Heart left ventricle (tissue), 16 donors: Measurements from ENCODE around the gene NIM1K. TPM values are rescaled to one million over a fixed set of nuclear protein-coding genes. Genes with fewer than 3 reads are reported as not detected.

Experiments used
- ATAC-seq, 4 donors: fragments of 200-7000 bp; cut with Tn5 transposase; one replicate each; pipeline ENCODE4 v1.9.1; 2020 to 2022; ENCODE audit warnings: moderate library complexity in 4 of 4, mild to moderate bottlenecking in 3 of 4, moderate number of reproducible peaks in 1 of 4
- DNase-seq, 5 donors: peaks; one replicate each; pipeline ENCODE4 v3.0.0-alpha.2; 2020
- H3K27ac ChIP-seq, 12 donors: fragments of 200-600 bp; sonication (generic) in 4 of 12; one replicate each; pipeline versions ENCODE4 v1.5.0 to v1.8.0; 2016 to 2022; ENCODE audit warnings: mild to moderate bottlenecking in 2 of 12
- H3K27me3 ChIP-seq, 9 donors: fragments of 200-600 bp; sonication (generic) in 2 of 9; one replicate each; pipeline versions ENCODE4 v1.5.1 to v1.8.0; 2016 to 2022; ENCODE audit warnings: mild to moderate bottlenecking in 3 of 9
- H3K36me3 ChIP-seq, 9 donors: fragments of 200-600 bp; sonication (generic) in 2 of 9; one replicate each; pipeline versions ENCODE4 v1.5.0 to v1.8.0; 2018 to 2022; ENCODE audit warnings: mild to moderate bottlenecking in 2 of 9
- H3K4me1 ChIP-seq, 12 donors: fragments of 200-600 bp; sonication (generic) in 4 of 12; one replicate each; pipeline versions ENCODE4 v1.5.0 to v1.8.0; 2016 to 2022; ENCODE audit warnings: mild to moderate bottlenecking in 3 of 12
- H3K4me3 ChIP-seq, 12 donors: fragments of 200-600 bp; sonication (generic) in 4 of 12; one replicate each; pipeline versions ENCODE4 v1.5.0 to v1.8.0; 2017 to 2022; ENCODE audit warnings: mild to moderate bottlenecking in 9 of 12, moderate library complexity in 4 of 12
- H3K9me3 ChIP-seq, 12 donors: fragments of 200-600 bp; sonication (generic) in 4 of 12; one replicate each; pipeline versions ENCODE4 v1.5.0 to v1.8.0; 2016 to 2022; ENCODE audit warnings: mild to moderate bottlenecking in 1 of 12
- CTCF ChIP-seq, 12 donors: fragments of 200-600 bp; sonication (generic) in 4 of 12; IDR thresholded peaks; one replicate each; pipeline versions ENCODE4 v1.5.0 to v1.8.0; 2018 to 2022; ENCODE audit warnings: antibody characterized with exemption in 12 of 12, mild to moderate bottlenecking in 5 of 12
- POLR2A ChIP-seq, 2 donors: fragments of 450-650 bp; IDR thresholded peaks; one replicate each; pipeline ENCODE4 v1.6.1; 2017; ENCODE audit warnings: antibody characterized with exemption in 2 of 2, mild to moderate bottlenecking in 2 of 2, moderate library complexity in 2 of 2
- WGBS, 4 donors: extraction: QIAGEN DNeasy Blood & Tissue Kit in 2 of 4; methylation state at CpG; one replicate each; pipeline versions ENCODE4 v1.1.5 to v1.1.7; 2013 to 2018; 5-methylcytosine and 5-hydroxymethylcytosine counted together
- intact Hi-C, 10 donors: fragments of 100-400 bp; cut with DNase I; formaldehyde crosslinking; loops; one replicate each; pipeline versions ENCODE4 v1.11.1 to v1.14.2; 2022
- polyA plus RNA-seq, 2 donors: library from polyadenylated mRNA; stranded (reverse); fragments of 200-250 nt; gene quantifications; one replicate each; pipeline ENCODE4 v1.2.3, GENCODE V29; 2013
- total RNA-seq, 9 donors: library from RNA; depleted of rRNA in 2 of 9; stranded (reverse); fragments of >200 nt in 2 of 9; fragmentation: NEBNext Ultra II Directional in 3 of 9; extraction: Animal tissue kit (Norgen Biotek cat#: 25700) in 3 of 9; gene quantifications; one replicate each; pipeline versions ENCODE4 v1.1.0 to v1.2.4, GENCODE V29; 2016 to 2023
- donor health status: ischemic (EF 13 %, LVEDD 7.1; RV severe dilation, severe dysfunction).
- donor health status: healthy with polysubstance abuse.
- donor health status: DM: no; HTN: yes; CAD: no.
- donor health status: DM: no; HTN: no; CAD: no.
- donor health status: ischemic (EF 25% LVEDD 6.9; RV normal size, moderate dysfunction).
- donor health status: ischemic (EF 25% LVEDD 5.7; RV mildly dilated, moderate dysfunction).
- donor health status: healthy.
- donor health status: DM: yes; HTN: yes; CAD: no.
- donor health status: ischemic (EF 35%, LVEDD 5.7; RV mildly dilated, moderate dysfunction).
- donor health status: nonischemic (EF 11% LVEDD 7.7; RV severe dilation, severe dysfunction).
- donor health status: DM: yes; HTN: yes; CAD: no.
- donor health status: PGD.
- donor health status: ischemic (EF 29% LVEDD 5.4; RV normal size, mild dysfunction).
- donor health status: nonischemic (EF 23%, LVEDD 6.1; RV moderate dilation, normal function).

Gene NIM1K
- total and polyA plus RNA-seq, 11 donors = 0.11 to 1.4 (median 0.44) TPM; not detected in 2

- intact Hi-C loops = loop anchor here in 9 of 10 donors (2.0 to 10.0 kb wide), 9 partner anchors 80 to 247 kb away; partner anchors contain the start of genes TMEM267 (in 6 of the 9) and ZNF131 (in 5 of the 9)
- Histone ChIP-seq H3K27ac (peak overlapping the region in 6 of 12 donors; percentile 75 to 95 (median 92)), H3K4me1 (peaks cover 0 to 41% (median 26%) of the 10 kb centered on the region in 12 donors), H3K9me3 (no peaks in the 10 kb centered on the region), H3K36me3 (peaks cover 0 to 4% (median 0%) of the 10 kb centered on the region in 9 donors), H3K4me3 (peak overlapping the region in 11 of 12 donors; percentile 67 to 97 (median 87)), H3K27me3 (no peaks in the 10 kb centered on the region)
- ATAC-seq = no peak
- no peak for DNase-seq
- TF ChIP-seq POLR2A (IDR thresholded peaks at IDR 0.05) (no peak), CTCF (IDR thresholded peaks at IDR 0.05) (no peak)
- 24 to 33% (median 28%) methylated on average over 6 of the region's 6 CpGs for WGBS, 4 donors
These were observed 120.1 kb downstream of the NIM1K start for GRCh38 chr5:43312076-43312661.

- Histone ChIP-seq H3K4me3 (peak overlapping the region; percentile 67 to 97 (median 84)), H3K27me3 (no peaks in the 10 kb centered on the region), H3K27ac (peak overlapping the region; percentile 65 to 95 (median 87)), H3K36me3 (peaks cover 0 to under 1% (median 0%) of the 10 kb centered on the region in 9 donors), H3K4me1 (peaks cover 0 to 41% (median 26%) of the 10 kb centered on the region in 12 donors), H3K9me3 (no peaks in the 10 kb centered on the region)
- DNase-seq (peak in 1 of 5 donors; percentile 7), ATAC-seq (peak in 1 of 4 donors; percentile 1)
- WGBS, 4 donors = 3 to 6% (median 5%) methylated on average over 9 of the region's 9 CpGs
- intact Hi-C loops = loop anchor here in 9 of 10 donors (1.0 to 10.0 kb wide), 10 partner anchors 80 to 248 kb away; partner anchors contain the start of genes TMEM267 (in 6 of the 9) and ZNF131 (in 5 of the 9)
- TF ChIP-seq CTCF (IDR thresholded peaks at IDR 0.05) (no peak), POLR2A (IDR thresholded peaks at IDR 0.05) (no peak)
These were observed 120.6 kb downstream of the NIM1K start for GRCh38 chr5:43312699-43313034.

- TF ChIP-seq CTCF (IDR thresholded peaks at IDR 0.05) (peak in 2 of 12 donors; percentile 11 to 23), POLR2A (IDR thresholded peaks at IDR 0.05) (peak; percentile 93 to 96)
- peak within 1 kb of the TSS; percentile 67 to 97 (median 84) for H3K4me3 ChIP-seq
- H3K36me3 ChIP-seq = no peaks in the 10 kb centered on the region
- intact Hi-C loops = loop anchor here in 9 of 10 donors (1.0 to 10.0 kb wide), 10 partner anchors 81 to 248 kb away; partner anchors contain the start of genes TMEM267 (in 6 of the 9) and ZNF131 (in 5 of the 9)
- DNase-seq = peak; percentile 98 to 99 (median 99)
- peaks cover 0 to 41% (median 25%) of the 10 kb centered on the region in 12 donors for H3K4me1 ChIP-seq
- WGBS, 4 donors = 0 to 1% (median 0%) methylated on average over 54 to 70 of the region's 70 CpGs
- no peaks in the 10 kb centered on the region for H3K27me3 ChIP-seq
- no peaks in the 10 kb centered on the region for H3K9me3 ChIP-seq
- peak; percentile 98 to 99 (median 98) for ATAC-seq
- H3K27ac ChIP-seq = peak within 1 kb of the TSS; percentile 65 to 95 (median 87)
These were observed 121.2 kb downstream of the NIM1K start, which contains the start of gene HMGCS1 for GRCh38 chr5:43313035-43313853. Gene HMGCS1, minus strand, starts transcription at chr5:43313412. Its CDS starts 14,447 bp downstream, at chr5:43298965.
